ENCODE data around the gene DHX16. TPM values are rescaled to one million over a fixed set of nuclear protein-coding genes. Genes with fewer than 3 reads are reported as not detected.

DHX16 gene
- total RNA-seq, 1 experiment from 2014 or later: 59.9 TPM

GRCh38 chr6:30640481-30640880 is 32.3 kb downstream of the DHX16 start:
- DNase-seq (ENCODE audit: low read depth): no peak

DNA sequence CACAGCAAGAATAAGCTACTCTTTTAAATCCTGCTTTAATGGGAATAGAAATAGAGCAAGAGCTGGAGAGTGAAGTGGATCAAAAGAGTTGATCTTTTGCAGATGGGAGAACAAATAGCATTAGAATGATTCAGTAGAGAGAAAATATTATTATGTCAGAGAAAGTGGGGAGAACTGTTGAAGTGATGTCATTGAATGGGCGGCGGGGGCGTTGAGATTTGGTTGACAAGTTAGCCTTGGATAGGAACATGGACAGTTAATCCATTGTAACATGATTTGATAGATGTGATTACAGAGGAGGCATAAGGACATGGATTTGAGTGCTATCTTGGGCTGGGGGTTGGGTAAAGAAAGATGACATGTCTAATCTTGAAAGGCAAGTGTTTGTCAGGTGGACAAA is 37.0 kb downstream of the DHX16 start:
- no peak for DNase-seq (ENCODE audit: low read depth)

GRCh38 chr6:30626484-30627366 is 46.1 kb downstream of the DHX16 start, which contains the start of gene ATAT1:
ATAT1 (plus strand) TSS chr6:30626874.
- peak; percentile 93 for DNase-seq (ENCODE audit: low read depth)

DNA sequence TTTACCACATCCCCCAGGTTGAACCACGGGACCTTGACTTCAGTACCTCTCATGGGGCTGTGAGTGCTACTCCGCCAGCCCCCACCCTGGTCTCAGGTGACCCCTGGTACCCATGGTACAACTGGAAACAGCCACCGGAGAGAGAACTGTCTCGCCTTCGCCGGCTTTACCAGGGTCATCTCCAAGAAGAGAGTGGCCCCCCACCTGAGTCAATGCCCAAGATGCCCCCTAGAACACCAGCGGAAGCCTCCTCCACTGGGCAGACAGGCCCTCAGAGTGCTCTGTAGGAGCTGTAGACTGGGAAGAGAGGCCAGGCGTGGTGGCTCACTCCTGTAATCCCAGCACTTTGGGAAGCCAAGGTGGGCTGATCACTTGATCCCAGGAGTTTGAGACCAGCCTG is 47.3 kb downstream of the DHX16 start:
- DNase-seq (ENCODE audit: low read depth): no peak

DNA sequence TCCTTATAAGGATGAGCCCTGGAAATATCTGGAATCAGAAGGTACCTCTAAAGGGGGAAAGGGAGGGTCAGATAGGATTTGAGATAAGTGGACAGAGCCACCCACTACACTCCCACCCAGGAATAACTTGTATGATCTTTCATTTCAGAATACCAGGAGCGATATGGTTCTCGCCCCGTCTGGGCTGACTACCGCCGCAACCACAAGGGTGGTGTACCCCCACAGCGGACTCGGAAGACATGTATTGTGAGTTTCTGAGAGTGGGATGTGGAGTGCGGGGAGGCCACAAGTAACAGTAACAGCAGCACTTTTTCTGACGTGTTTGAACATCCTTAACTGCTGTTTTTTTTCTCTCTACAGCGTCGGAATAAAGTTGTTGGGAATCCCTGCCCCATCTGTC is 53.2 kb downstream of the DHX16 start:
- no peak for DNase-seq (ENCODE audit: low read depth)

GRCh38 chr6:30618270-30618797 is 54.5 kb downstream of the DHX16 start:
- DNase-seq (ENCODE audit: low read depth): no peak

DNA sequence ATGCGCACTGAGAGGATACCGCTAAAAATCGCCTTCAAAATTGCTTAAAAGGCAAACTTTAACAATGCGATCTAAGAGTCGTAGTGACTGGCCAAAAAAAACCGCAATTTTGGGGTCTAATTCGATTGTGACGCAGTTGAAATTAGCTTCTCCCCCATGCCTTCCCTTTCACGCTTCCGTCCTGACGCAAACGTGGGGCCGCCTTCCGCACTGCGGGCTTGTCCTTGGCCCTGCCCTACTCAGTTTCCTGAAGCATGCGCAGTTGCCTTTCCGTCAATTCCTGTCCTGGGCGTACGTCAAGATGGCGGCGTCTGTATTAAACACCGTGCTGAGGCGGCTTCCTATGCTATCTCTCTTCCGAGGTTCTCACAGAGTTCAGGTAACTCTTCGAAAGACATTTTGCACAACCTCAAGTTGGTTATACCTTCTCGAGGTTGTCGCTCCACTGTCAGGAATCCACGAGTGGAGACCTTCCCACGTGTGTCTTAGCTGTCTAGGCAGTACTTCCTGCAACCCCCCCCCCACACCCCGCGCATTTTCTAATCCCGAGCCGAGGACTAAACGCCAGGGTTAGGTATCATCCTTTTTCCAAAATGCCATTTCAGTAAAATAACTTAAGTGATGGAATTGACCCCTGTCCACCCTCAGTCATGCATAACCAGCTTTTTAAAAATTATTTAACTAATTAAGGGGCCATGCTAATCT is 55.1 kb downstream of the DHX16 start, which contains the start of gene MRPS18B:
Gene MRPS18B, plus strand, starts transcription at position 276 of the 705 bp plus-strand sequence. Its CDS starts 26 bp downstream, at position 302.
- peak; percentile 99 for DNase-seq (ENCODE audit: low read depth)

- DNase-seq (ENCODE audit: low read depth): peak; percentile 100
These were observed 55.8 kb downstream of the DHX16 start, which contains the start of gene PPP1R10 for GRCh38 chr6:30616811-30617564. PPP1R10 (minus strand) TSS chr6:30617243; CDS start chr6:30609944, 7,299 bp downstream.

DNA sequence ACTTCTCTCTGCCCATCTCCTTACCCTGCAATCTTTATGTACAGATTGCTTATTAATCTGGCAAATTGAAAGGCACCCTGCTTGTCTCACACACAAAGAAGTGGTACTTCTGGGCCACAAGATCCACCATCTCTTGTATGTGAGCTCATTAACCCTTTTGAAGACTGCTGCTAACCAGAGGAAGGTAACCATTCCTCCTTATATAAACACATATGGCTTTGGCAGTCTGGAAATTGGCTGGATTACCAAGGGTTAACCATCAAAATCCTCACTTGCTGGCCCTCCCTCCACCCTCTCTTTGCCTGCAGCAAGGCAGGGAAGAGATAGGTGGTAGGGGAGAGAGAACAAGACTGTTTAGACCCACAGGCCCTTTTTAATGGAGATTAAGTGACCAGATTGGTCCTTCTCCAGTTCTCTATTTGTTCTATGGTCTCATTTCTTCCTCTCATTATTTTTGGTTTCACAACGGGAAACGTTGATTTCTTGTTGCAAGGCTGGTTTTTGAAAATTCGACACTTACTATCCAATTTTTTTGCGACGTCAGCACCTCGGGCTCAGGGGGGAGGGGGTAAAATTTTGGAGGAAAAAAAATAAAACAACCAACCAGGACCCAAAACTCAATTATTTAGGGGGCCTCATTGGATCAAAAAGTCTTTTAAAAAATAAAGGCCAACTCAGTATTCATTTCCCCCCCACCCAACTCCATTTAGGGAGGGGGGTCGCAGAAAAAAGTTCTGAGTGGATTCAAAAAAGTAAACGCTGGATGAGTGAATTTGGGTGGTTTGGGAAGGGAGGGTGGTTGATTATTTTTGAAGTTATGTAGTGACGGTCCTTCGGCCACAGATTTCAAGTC is 56.6 kb downstream of the DHX16 start:
- DNase-seq (ENCODE audit: low read depth): no peak

DNA sequence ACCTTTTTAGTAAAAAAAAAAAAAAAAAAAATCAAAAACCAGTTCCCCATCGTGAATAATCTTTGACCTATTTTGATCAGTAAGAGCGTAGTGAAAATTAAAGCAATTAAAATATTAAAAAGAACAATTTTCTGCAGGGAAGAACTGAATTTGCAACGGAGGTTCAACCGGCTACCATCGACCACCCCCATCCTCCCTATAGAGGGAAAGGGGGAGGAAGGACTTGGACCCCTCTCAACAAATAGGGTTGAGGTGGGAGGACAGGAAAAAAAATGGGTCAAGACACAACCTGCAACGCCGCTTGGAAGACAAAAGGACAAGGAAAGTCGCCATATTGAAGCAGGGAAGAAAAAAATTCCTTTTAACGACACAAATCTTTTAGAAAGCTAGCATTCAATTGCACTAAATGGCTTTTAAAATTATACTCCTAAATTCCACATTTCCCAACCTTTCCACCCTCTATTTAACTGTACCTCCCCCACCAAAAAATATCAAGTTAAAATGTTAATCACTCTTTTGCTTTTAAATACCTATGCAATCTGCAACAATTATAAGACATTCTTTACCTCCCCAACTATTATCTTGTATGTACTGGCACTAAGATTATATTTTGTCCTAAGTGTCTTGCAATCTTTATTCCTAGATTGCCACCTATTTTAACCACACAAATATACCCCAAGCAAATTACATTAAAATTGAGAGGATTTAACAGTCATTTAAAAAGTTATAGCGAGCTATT is 57.4 kb downstream of the DHX16 start:
- DNase-seq (ENCODE audit: low read depth): peak; percentile 90

GRCh38 chr6:30614843-30615218 is 58.0 kb downstream of the DHX16 start:
- DNase-seq (ENCODE audit: low read depth): peak; percentile 97

DNA sequence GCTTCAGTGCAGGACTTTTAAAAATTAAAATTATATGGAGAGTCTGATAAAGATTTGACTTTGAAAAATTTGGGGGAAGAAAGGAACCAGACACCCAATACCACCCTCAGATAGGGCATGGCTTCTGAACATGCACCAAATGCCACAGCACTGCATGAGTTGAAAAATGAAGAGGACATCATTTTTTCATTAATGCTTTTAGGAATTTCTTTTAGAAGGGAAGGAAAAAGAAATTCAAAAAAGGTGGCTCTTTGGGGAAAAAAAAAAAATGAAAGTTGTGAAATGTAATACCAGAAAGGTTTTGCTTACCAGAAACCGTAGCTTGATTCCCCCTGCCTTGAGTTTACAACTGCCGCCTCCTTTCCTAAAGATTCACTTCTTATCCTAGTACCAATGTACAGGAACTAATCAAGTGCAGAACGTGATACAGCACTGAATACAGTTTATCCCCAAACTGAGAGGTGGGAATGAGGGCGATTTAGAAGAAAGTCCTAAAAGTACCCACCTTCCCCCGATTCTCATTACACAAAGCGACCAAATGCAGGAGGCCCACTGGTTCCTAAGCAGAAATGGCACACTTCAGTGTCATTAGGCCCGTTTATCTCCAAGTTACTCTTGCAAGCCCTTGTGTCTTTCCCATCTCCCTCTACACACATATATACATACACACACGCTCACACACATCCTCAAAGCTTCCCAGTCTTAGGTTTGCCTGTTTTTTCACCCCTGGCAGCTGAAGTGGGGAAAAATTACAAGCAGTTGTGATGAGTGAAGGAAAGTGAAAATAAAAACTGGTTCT is 58.6 kb downstream of the DHX16 start:
- DNase-seq (ENCODE audit: low read depth): no peak

- DNase-seq (ENCODE audit: low read depth): peak; percentile 45
These were observed 59.4 kb downstream of the DHX16 start for GRCh38 chr6:30613251-30614043.

- DNase-seq (ENCODE audit: low read depth): peak; percentile 77
These were observed 60.0 kb downstream of the DHX16 start for GRCh38 chr6:30612687-30613248.

- no peak for DNase-seq (ENCODE audit: low read depth)
These were observed 60.6 kb downstream of the DHX16 start for GRCh38 chr6:30612213-30612612.

DNA sequence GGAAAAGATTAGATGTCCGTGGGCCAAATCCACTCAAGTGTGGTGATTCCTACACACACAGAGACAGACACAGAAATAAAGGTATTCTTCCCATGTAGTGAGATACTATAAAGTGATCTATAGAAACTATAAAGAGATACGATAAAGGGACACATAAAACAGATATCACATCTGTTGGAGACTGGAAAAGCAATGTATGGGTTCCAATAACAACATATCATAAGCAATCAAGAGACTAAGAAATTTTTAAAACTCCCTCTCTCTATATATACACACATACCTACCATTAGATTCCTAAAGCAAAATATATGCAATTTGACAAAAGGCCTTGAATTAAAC is 61.0 kb downstream of the DHX16 start:
- DNase-seq (ENCODE audit: low read depth): no peak

DNA sequence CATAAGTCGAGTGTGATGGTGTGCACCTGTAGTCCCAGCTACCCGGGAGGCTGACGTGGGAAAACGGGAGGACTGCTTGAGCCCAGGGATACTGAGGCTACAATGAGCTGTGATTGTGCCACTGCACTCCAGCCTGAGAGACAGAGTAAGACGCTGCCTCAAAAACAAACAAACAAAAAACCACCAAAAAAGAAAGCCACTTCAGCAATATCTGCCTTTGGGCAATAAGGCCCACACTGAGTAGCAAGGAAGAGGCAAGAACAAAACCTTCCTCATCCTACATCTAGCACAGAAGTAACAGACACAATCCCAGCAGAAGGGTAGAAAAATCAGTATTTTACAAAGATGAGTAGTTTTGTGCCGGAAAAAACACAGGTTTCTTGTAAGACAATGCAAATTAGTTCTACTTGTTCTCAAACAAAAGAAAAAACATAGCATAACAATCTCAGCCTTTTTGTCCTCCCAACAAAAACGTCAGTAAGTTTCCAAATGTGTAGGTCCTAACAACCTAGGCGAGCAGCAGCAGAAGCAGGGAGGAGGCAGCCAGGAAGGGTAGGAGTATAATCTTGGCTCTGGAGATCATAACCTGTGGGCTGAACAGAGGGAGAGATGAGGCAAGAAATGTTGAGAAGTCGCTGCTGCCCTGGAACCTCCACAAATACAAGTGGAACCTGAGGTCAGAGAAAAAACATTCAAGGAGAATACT is 61.5 kb downstream of the DHX16 start:
- no peak for DNase-seq (ENCODE audit: low read depth)

- DNase-seq (ENCODE audit: low read depth): no peak
These were observed 62.7 kb downstream of the DHX16 start for GRCh38 chr6:30610065-30610464.
